Gastrocnemius medialis (tissue), 4 donors: ENCODE data around the gene RNU4-1. TPM values are rescaled to one million over a fixed set of nuclear protein-coding genes. Genes with fewer than 3 reads are reported as not detected.

Source experiments
- total RNA-seq, 4 donors: library from RNA; depleted of rRNA; stranded (reverse); fragments of >200 nt; gene quantifications; one replicate each; pipeline versions ENCODE4 v1.1.0 to v1.2.3, GENCODE V29; 2016

The RNU4-1 gene
- total RNA-seq, 4 donors from 2014 or later: under 0.01 TPM; not detected in 3

Other genes with a start within 250 kb of the RNU4-1 start
- gene RAB35, start 176.5 kb downstream of the RNU4-1 start, total RNA-seq: 10 to 100 TPM; 12.3 to 30.7 (median 16.9) TPM
- 10 to 100 TPM; 58.2 to 99.7 (median 87.4) TPM for gene GCN1, start 98.5 kb downstream of the RNU4-1 start, total RNA-seq
- gene RPLP0, start 92.1 kb downstream of the RNU4-1 start, total RNA-seq: 1,000 to 10,000 TPM; 2,008 to 3,982 (median 3,189) TPM
- 100 to 1,000 TPM in 1 of 4 donors, 10 to 100 TPM in 3; 48.8 to 102 (median 77.9) TPM for gene PXN, start 27.5 kb downstream of the RNU4-1 start, total RNA-seq
- gene RNU4-2, start 1.3 kb downstream of the RNU4-1 start, total RNA-seq: under 1 TPM in 2 of 4 donors, not detected in 2; under 0.01 TPM
- 10 to 100 TPM in 1 of 4 donors, 1 to 10 TPM in 3; 2.5 to 13.2 (median 6.7) TPM for gene SIRT4, start 9.1 kb upstream of the RNU4-1 start, total RNA-seq
- not detected for gene PLA2G1B, start 34.5 kb upstream of the RNU4-1 start, total RNA-seq
- gene MSI1, start 75.9 kb upstream of the RNU4-1 start, total RNA-seq: under 1 TPM in 1 of 4 donors, not detected in 3; 0.16 TPM
- gene COX6A1, start 144.9 kb upstream of the RNU4-1 start, total RNA-seq: 10 to 100 TPM; 46.9 to 90.8 (median 74.3) TPM
- 10 to 100 TPM; 14.4 to 33.7 (median 28.0) TPM for gene TRIAP1, start 153.1 kb upstream of the RNU4-1 start, total RNA-seq
- gene GATC, start 153.2 kb upstream of the RNU4-1 start, total RNA-seq: 10 to 100 TPM; 14.5 to 20.7 (median 18.4) TPM
- 10 to 100 TPM; 13.5 to 18.6 (median 16.0) TPM for gene SRSF9, start 176.5 kb upstream of the RNU4-1 start, total RNA-seq
- gene DYNLL1, start 202.9 kb upstream of the RNU4-1 start, total RNA-seq: 10 to 100 TPM; 16.7 to 45.0 (median 32.6) TPM
- gene COQ5, start 235.9 kb upstream of the RNU4-1 start, total RNA-seq: 10 to 100 TPM; 34.5 to 47.3 (median 39.2) TPM
- 100 to 1,000 TPM; 152 to 282 (median 247) TPM for gene RNF10, start 241.1 kb upstream of the RNU4-1 start, total RNA-seq